Measurements from ENCODE around the gene BLNK.

BLNK gene

DNA sequence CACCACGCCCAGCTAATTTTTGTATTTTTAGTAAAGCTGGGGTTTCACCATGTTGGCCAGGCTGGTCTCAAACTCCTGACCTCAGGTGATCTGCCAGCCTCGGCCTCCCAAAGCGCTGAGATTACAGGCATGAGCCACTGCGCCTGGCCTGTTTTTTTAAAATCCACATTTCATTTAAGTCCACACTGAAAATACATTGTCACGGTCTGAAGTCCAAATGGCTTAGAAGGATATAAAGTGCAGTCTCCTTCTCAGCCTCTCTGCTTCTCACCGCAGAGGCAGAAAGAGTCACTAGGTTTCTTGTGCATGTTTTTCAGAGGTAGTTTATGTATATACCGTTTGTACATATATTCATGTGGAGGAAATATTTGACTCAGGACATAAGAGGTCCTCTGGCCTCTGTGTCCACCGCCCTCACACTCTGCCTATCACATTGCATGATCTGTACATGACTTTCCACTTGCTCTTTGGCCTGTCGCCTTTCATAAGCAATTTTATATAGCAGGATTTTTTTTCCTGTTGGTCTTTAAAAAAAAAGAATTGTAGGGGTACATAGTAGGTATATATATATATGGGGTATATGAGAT is 42.9 kb downstream of the BLNK start:
- Histone ChIP-seq H3K4me3 (ENCODE audit: low read length) (no peak overlapping the region), H3K27me3 (ENCODE audit: low read depth, low read length) (no peaks in the 10 kb centered on the region), H3K4me2 (ENCODE audit: low read length) (no peak overlapping the region), H2AFZ (ENCODE audit: low read depth, low read length) (no peak overlapping the region), H4K20me1 (ENCODE audit: insufficient read depth, low read length) (peaks cover 53% of the 10 kb centered on the region), H3K27ac (ENCODE audit: low read length) (no peak overlapping the region), H3K79me2 (ENCODE audit: low read length) (peaks cover 63% of the 10 kb centered on the region), H3K36me3 (replicated peaks; ENCODE audit: low read depth, low read length) (peaks cover 73% of the 10 kb centered on the region), H3K9me3 (ENCODE audit: insufficient read depth, low read length) (no peaks in the 10 kb centered on the region), H3K9ac (ENCODE audit: low read length) (no peak overlapping the region), H3K4me1 (ENCODE audit: low read length) (peaks cover 9% of the 10 kb centered on the region)
- TF ChIP-seq, protein P1, sequence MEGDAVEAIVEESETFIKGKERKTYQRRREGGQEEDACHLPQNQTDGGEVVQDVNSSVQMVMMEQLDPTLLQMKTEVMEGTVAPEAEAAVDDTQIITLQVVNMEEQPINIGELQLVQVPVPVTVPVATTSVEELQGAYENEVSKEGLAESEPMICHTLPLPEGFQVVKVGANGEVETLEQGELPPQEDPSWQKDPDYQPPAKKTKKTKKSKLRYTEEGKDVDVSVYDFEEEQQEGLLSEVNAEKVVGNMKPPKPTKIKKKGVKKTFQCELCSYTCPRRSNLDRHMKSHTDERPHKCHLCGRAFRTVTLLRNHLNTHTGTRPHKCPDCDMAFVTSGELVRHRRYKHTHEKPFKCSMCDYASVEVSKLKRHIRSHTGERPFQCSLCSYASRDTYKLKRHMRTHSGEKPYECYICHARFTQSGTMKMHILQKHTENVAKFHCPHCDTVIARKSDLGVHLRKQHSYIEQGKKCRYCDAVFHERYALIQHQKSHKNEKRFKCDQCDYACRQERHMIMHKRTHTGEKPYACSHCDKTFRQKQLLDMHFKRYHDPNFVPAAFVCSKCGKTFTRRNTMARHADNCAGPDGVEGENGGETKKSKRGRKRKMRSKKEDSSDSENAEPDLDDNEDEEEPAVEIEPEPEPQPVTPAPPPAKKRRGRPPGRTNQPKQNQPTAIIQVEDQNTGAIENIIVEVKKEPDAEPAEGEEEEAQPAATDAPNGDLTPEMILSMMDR (IDR thresholded peaks at IDR 0.05; ENCODE audit: low read depth, low read length) = no peak
- TF ChIP-seq EZH2phosphoT487 (IDR thresholded peaks at IDR 0.05; ENCODE audit: low read depth) = no peak

- peaks cover 57% of the 10 kb centered on the region for H3K79me2 ChIP-seq (ENCODE audit: low read length)
- H4K20me1 ChIP-seq (ENCODE audit: insufficient read depth, low read length) = peaks cover 53% of the 10 kb centered on the region
- H2AFZ ChIP-seq (ENCODE audit: low read depth, low read length) = no peak overlapping the region
- H3K27me3 ChIP-seq (ENCODE audit: low read depth, low read length) = no peaks in the 10 kb centered on the region
- no peak for TF ChIP-seq EZH2phosphoT487 (IDR thresholded peaks at IDR 0.05; ENCODE audit: low read depth)
- TF ChIP-seq, protein P1 (IDR thresholded peaks at IDR 0.05; ENCODE audit: low read depth, low read length) = no peak
- no peaks in the 10 kb centered on the region for H3K9me3 ChIP-seq (ENCODE audit: insufficient read depth, low read length)
- H3K9ac ChIP-seq (ENCODE audit: low read length) = no peak overlapping the region
- H3K4me1 ChIP-seq (ENCODE audit: low read length) = peaks cover 22% of the 10 kb centered on the region
- H3K36me3 ChIP-seq (replicated peaks; ENCODE audit: low read depth, low read length) = peaks cover 75% of the 10 kb centered on the region
- H3K27ac ChIP-seq (ENCODE audit: low read length) = no peak overlapping the region
- H3K4me3 ChIP-seq (ENCODE audit: low read length) = no peak overlapping the region
- H3K4me2 ChIP-seq (ENCODE audit: low read length) = no peak overlapping the region
Observed at GRCh38 chr10:96227206-96227605, 44.2 kb downstream of the BLNK start.

DNA sequence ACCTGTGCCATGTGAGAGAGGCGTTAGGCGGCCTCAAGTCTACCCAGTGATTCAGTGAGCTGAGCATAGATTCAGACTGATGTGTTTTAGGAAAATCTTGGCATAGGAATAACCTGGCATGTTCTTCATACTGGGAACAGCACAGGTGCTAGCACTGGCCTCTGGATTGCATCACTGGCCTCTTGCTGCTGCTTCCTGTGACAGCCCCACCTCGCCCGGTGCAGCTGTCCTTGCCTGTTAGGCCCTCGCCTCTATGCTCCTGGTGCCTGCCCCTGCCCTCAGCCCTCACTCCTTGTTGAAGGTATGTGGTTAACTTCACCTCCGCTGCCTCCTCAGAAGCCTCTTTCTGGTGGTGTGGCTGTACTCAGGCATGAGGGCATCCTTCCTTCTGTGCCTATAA is 46.2 kb downstream of the BLNK start:
- Histone ChIP-seq H3K36me3 (replicated peaks; ENCODE audit: low read depth, low read length) (peaks cover 85% of the 10 kb centered on the region), H2AFZ (ENCODE audit: low read depth, low read length) (no peak overlapping the region), H3K4me1 (ENCODE audit: low read length) (peaks cover 24% of the 10 kb centered on the region), H4K20me1 (ENCODE audit: insufficient read depth, low read length) (peaks cover 47% of the 10 kb centered on the region), H3K27ac (ENCODE audit: low read length) (no peak overlapping the region), H3K79me2 (ENCODE audit: low read length) (peaks cover 48% of the 10 kb centered on the region), H3K27me3 (ENCODE audit: low read depth, low read length) (no peaks in the 10 kb centered on the region), H3K4me2 (ENCODE audit: low read length) (no peak overlapping the region), H3K4me3 (ENCODE audit: low read length) (no peak overlapping the region), H3K9ac (ENCODE audit: low read length) (no peak overlapping the region), H3K9me3 (ENCODE audit: insufficient read depth, low read length) (no peaks in the 10 kb centered on the region)
- TF ChIP-seq, protein P1 (IDR thresholded peaks at IDR 0.05; ENCODE audit: low read depth, low read length) = no peak
- no peak for TF ChIP-seq EZH2phosphoT487 (IDR thresholded peaks at IDR 0.05; ENCODE audit: low read depth)

DNA sequence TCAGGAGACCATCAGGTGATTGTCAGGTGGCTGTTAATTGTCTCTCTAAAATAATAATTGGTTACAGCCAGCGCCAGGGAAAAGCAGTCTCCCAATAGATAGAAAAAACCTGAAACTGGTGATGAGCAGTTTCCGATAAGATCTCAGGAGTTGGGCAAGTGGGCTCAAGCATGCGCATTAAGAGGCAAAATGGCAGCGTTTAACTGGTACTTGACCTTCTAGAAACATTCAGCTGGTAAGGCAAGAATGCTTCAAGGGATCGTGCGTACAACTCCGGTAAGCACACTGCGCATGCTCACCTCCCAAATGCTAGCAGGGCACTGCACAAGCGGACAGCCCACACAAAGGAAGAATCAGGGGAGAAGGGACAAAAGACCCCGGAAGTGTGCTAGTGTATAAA is 48.5 kb downstream of the BLNK start:
- Histone ChIP-seq H3K27ac (ENCODE audit: low read length) (peak overlapping the region; percentile 49), H3K79me2 (ENCODE audit: low read length) (peaks cover 32% of the 10 kb centered on the region; the same call in 1 of the 2 replicates), H3K4me1 (ENCODE audit: low read length) (peaks cover 24% of the 10 kb centered on the region), H2AFZ (ENCODE audit: low read depth, low read length) (no peak overlapping the region), H3K27me3 (ENCODE audit: low read depth, low read length) (no peaks in the 10 kb centered on the region), H4K20me1 (ENCODE audit: insufficient read depth, low read length) (peaks cover 37% of the 10 kb centered on the region), H3K9ac (ENCODE audit: low read length) (no peak overlapping the region), H3K4me2 (ENCODE audit: low read length) (no peak overlapping the region), H3K36me3 (replicated peaks; ENCODE audit: low read depth, low read length) (peaks cover 84% of the 10 kb centered on the region), H3K4me3 (ENCODE audit: low read length) (no peak overlapping the region), H3K9me3 (ENCODE audit: insufficient read depth, low read length) (no peaks in the 10 kb centered on the region)
- TF ChIP-seq, protein P1 (IDR thresholded peaks at IDR 0.05; ENCODE audit: low read depth, low read length) = no peak
- no peak for TF ChIP-seq EZH2phosphoT487 (IDR thresholded peaks at IDR 0.05; ENCODE audit: low read depth)
